Medulla oblongata (tissue), 1 donor: Measurements from ENCODE around the gene TENM3.
"Not testable (repeated sequence)": the region's sequence is repeated elsewhere in the genome, so short reads cannot be mapped to it uniquely, and the experiment has no call there.

Experiments
- DNase-seq: peaks from one replicate; pipeline ENCODE4 v3.0.0-alpha.2; 2015; ENCODE audit errors: extremely low spot score

Gene TENM3

GRCh38 chr4:182807767-182808548 is 564.8 kb downstream of the TENM3 start:
- no peak for DNase-seq

GRCh38 chr4:182808673-182809416 is 565.6 kb downstream of the TENM3 start:
- no peak for DNase-seq

- no peak for DNase-seq
Observed at GRCh38 chr4:182809417-182810102, 566.4 kb downstream of the TENM3 start.

DNA sequence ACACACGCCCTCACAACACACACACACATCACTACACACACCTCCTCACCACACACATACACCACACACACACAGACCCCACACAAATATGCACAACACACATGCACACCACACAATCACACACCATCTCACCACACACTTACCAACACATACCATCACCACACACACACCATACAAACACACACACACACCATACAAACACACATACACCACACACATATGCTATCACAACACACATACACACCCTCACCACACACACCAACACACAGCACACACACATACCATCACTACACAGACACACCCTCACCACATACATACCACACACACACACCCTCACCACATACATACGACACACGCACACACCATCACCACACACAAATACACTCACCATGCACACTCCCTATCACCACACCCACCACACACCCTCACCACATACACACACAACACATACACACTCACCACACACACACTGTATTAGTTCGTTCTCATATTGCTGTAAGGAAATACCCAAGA is 567.0 kb downstream of the TENM3 start:
- no peak for DNase-seq

GRCh38 chr4:182812916-182813315 is 569.7 kb downstream of the TENM3 start:
- DNase-seq, result no peak

DNA sequence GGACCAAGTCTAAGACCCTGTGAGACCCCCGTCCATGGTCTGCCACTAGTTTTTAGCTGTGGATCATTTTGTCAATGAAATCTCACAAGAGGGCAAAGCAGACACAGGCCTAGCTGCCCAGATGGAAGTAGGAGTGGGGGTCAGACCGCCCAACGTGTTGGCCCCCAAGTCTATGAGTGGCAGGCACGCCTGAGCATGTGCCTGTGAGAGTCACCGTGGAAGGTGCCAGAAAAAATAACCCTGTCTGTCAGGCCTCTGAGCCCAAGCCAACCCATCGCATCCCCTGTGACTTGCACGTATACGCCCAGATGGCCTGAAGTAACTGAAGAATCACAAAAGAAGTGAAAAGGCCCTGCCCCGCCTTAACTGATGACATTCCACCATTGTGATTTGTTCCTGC is 570.9 kb downstream of the TENM3 start:
- not testable (repeated sequence) for DNase-seq

DNA sequence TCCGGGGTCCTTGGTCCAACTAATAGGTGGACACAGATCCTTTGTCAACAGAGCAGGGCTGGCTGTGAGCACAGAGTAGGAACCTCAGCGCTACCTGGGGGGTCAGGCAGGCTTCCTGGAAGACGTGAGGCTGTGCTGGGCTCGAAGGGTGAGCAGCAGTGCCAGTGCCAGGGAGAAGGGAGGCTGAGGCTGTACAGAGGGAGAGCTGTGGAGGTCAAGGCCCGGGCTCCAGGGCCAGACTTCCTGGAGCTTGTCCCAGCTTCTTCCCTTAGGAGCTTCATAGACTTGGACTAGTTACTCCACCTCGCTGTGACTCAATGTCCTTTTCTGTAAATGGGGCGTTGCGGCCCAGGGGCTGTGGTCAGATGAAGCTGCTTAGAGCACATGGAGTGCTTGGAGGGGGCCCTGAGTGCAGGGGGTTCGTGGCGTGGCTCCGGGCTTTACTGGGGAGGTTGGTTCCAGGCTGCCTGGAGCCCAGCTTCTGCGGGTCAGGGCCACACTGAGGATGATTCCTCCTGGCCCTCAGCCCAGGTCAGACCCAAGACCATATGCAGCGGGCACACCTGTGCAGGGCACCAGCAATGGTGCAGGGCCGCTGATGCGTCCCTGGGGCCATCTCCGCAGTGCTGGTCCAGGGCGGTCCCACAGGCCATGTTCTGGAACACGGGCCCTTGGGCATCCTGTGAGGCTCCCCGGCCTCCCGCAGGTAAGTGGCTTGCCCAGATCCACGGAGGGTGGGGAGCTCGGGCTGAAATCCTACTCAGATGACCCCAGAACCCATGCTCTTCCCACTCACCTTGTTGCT is 575.9 kb downstream of the TENM3 start:
- no peak for DNase-seq

DNA sequence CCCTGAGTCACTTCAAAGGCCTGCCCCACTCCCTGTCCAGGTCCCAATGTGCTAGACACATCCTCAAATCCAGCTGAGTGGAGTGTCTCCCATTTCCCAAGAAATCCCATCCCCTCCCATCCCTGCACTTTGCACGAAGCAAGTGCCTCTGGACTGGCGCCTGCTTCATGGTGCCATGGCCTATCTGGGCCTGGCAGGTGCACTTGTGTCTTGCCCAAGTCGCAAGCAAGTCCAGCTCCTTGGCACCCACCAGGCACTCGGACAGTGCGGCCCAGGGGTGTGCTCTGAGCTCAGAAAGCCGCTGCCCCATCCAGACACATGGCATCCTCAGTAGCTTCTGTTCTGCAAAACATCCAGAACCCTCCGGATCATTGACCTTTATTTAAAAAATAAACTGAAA is 576.5 kb downstream of the TENM3 start:
- no peak for DNase-seq

DNA sequence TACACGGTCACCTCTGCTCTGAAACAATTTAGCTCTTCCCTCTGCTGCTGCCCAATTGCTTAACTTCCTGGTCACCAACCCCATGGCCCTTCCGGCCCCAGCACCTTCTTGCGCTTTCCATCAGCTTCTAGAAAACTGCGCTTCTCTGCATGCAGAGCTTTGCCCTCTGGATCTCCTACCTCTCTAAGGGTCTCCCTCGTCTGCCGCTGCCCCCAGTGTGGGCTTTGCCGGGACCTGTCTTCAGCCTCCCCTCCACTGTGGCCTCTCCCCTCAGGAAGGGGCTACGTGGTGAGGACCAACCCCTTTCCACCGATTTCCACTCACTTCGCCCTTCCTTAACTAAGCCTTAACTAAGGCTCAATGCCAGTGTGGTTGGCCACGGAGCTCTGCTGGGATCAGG is 579.4 kb downstream of the TENM3 start:
- DNase-seq, result no peak

- no peak for DNase-seq
Observed at GRCh38 chr4:182823576-182823975, 580.4 kb downstream of the TENM3 start.

DNA sequence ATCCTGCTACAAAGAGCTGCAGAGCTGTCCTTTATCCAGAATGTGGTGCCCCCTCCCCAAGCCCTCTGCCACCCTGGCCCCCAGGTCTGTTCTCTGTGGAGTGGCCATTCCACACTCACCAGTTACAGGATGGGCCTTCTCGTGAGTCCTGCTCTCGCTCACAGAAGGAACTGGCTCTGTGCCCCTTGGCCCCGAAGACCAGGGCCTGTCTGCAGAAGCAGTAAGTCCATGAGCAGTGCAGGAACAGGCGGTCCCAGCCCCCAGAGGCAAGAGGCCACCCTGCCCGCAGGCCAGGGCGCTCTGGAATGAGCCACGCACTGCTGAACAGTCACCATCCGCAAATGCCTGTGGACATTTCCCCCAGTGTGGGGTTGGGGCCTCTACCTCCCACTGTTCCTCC is 581.8 kb downstream of the TENM3 start:
- DNase-seq, result no peak

DNA sequence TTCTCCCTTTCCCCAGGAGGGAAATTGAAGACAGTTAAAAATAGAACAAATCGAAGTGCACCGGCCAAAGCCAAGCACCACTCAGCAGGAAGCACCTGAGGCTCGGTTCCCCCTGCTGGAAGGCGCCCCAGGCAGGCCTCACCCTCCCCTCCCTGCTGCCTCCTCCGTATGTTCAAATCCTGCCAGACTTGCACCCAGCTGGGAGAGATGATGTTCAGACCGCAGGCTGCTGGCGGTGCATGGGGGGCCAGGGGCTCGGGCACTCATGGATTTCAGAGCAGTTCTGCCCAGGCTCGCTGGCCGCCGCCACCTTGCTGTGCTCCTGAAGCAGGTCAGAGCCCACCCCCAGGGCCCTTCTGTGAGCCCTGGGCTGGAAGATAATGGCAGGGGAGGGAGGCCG is 582.6 kb downstream of the TENM3 start:
- no peak for DNase-seq

GRCh38 chr4:182826391-182826790 is 583.2 kb downstream of the TENM3 start:
- DNase-seq, result no peak

DNA sequence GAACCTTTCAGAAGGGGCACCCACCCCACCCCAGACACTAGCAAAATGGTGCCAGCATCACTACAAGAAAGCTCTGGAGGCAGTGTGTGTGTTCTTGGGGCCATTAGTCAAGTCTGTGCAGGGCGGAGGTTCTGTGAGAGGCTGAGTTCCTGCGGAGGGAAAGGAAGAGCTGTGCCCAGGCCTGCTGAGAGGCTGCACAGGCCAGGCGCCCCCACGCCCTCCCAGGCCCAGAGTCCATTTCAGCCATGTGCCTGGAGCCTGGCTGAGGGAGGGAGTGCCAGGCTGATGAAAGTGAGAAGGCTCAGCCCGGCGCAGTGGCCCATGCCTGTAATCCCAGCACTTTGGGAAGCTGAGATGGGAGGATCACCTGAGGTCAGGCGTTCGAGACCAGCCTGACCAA is 584.0 kb downstream of the TENM3 start:
- DNase-seq, result no peak

GRCh38 chr4:182827954-182828353 is 584.8 kb downstream of the TENM3 start:
- DNase-seq, result no peak

- DNase-seq, result peak; percentile 44
Observed at GRCh38 chr4:182828360-182829025, 585.3 kb downstream of the TENM3 start.

- no peak for DNase-seq
Observed at GRCh38 chr4:182829196-182829595, 586.0 kb downstream of the TENM3 start.

DNA sequence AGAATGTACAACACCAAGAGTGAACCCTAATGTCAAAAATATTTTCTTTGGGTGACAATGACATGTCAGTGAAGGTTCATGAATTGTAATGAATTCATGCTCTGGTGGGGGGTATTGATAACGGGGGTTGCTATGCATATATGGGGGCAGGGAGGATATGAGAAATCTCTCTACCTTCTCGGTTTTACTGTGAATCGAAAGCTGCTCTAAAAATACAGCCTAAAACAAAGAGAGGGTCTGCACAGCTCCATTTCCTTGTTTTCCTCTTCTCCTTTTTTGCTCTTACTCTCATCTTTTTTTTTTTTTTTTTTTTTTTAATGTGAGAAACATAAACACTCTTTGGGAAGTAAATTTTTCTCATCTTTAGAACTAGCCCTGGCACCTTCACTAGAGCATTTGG is 588.2 kb downstream of the TENM3 start:
- no peak for DNase-seq

DNA sequence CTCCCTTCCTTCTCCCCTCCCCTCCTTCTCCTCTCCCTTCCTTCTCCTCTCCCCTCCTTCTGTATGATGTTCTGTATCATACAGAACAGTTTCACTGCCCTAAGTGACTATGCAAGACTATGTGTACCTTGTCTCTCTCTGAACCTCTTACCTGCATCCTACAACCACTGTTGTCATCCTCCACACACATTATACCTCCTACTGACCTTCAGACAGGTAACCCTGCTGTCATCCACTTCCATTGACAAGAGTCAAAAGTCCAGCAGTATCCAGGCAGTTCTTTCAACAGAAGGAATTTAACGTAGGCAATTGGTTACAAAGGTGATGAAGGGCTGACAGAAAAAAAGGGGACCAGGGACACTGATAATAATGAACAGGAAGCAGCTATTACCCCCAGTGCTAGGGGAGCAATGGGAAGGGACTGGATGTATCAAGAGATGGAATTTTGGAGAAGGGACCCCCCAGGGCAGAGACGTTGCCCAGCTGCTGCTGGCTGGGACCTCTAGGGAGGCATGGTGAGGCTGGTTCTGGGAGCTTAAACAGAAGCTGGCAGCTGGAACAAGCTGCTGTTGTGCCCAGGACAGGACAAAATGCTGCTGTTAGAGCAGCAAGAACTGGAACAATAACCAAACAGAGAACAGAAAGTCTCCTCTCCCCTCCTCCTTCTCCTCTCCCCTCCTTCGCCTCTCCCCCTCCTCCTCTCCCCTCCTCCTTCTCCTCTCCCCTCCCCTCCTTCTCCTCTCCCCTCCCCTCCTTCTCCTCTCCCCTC is 589.3 kb downstream of the TENM3 start:
- peak; percentile 73 for DNase-seq

DNA sequence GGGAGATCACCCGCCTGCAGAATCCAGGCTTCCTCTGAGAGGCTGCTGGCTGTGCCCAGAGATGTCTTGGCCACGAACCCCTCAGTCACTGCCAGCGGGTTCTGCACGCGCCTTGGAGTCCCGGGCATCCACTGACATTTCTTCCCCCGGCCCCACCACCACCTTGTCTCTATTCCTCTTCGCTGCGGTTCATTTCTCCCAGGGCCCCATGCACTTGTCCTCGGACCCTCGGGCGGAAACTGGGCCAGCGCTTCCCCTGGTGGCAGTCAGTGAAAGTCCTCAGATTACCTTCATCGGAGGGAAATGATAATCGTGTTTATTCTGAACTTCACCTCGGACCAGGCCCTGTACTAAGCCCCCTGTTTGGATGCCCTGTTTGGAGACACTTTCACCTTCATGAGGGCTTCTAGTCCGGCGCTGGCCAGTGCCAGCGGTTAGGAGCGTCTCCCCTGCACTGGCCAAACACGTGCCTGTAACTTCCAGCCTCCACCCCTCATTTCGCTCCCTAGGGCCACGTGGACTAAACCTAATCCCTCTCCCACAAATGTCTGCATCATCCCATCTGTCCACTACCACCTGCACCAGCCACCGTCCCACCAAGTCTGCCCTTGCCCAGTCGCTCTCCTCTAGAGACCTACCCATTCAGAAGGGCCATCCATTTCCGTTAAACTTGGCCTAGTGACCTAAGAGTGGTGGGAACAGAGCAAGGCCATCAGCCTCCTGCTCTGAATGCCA is 592.0 kb downstream of the TENM3 start:
- peak; percentile 27 for DNase-seq
